ENCODE results near the gene FUZ.

DNA sequence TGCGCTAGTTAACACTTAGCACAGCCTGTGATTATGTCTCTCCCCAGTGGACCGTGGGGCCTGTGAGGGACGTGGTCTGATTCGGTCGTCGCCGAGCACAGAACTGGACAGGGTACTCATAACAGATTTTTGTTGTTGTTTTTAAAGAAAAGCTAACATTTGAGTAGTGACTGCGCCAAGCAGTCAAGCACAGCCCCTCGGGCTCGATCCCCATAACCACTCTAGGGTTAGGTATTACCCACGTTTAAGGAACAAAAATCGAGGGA lies 37.1 kb upstream of the FUZ start:
- no peak for TF ChIP-seq POLR2A (IDR thresholded peaks at IDR 0.05)
- no peak for TF ChIP-seq CTCF (IDR thresholded peaks at IDR 0.05)
- no peak for TF ChIP-seq POLR2AphosphoS5 (IDR thresholded peaks at IDR 0.05)
- no peak for TF ChIP-seq EP300 (IDR thresholded peaks at IDR 0.05)

Data from upper lobe of left lung (tissue), 4 donors.